Activated T-cell treated with anti-CD3 and anti-CD28 coated beads for 24 hours (primary cell): ENCODE measurements around the gene COMMD1.
A peak's percentile ranks its signal among the peaks of the same experiment; 100 is the strongest.
"Not testable (repeated sequence)": the region's sequence is repeated elsewhere in the genome, so short reads cannot be mapped to it uniquely, and the experiment has no call there.

Source experiments
- DNase-seq: peaks from one replicate; pipeline ENCODE4 v3.0.0-alpha.2; 2020; ENCODE audit warnings: low read depth

Gene COMMD1

DNA sequence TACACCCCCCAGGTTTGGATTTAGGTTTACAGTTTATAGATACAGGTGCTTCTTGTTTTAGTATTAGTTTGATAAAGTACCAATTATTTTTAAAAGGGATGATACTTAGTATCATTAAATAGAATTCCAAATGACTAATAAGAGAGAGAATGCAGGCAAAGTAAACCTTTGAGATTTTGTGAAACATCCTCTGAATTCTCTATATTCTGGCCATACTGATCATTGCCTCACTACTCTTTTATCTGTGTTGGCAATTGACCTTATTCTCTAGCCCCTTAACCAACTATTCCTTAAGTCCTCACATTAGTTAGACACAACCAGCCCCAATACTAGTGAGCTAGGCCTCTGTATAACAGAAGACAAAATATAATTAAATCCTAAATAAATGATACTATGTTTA lies 125.4 kb downstream of the COMMD1 start:
- no peak for DNase-seq

- DNase-seq = no peak
Measured at GRCh38 chr2:62032096-62032495, 126.6 kb downstream of the COMMD1 start.

DNA sequence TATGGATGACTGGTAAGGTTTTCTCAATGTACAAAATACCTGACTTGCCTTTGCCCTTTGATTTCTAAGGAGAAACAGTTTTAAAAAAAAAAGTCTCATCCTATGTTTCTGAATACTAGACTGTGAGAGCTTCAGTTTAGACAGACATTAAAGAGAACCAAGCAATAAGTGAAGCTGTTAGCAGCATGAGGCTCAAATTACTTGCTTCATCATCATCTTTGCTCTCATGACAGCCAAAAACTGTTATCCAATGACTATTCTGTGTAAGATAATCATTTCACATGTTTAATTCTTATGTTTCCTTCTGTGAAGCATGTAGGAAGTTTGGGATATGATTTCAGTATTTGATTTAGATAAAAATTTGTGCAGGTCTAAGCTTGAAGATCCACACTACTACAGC lies 129.2 kb downstream of the COMMD1 start:
- DNase-seq = no peak

GRCh38 chr2:62036229-62036628 lies 130.8 kb downstream of the COMMD1 start:
- no peak for DNase-seq

GRCh38 chr2:62036761-62037250 lies 131.3 kb downstream of the COMMD1 start:
- no peak for DNase-seq

DNA sequence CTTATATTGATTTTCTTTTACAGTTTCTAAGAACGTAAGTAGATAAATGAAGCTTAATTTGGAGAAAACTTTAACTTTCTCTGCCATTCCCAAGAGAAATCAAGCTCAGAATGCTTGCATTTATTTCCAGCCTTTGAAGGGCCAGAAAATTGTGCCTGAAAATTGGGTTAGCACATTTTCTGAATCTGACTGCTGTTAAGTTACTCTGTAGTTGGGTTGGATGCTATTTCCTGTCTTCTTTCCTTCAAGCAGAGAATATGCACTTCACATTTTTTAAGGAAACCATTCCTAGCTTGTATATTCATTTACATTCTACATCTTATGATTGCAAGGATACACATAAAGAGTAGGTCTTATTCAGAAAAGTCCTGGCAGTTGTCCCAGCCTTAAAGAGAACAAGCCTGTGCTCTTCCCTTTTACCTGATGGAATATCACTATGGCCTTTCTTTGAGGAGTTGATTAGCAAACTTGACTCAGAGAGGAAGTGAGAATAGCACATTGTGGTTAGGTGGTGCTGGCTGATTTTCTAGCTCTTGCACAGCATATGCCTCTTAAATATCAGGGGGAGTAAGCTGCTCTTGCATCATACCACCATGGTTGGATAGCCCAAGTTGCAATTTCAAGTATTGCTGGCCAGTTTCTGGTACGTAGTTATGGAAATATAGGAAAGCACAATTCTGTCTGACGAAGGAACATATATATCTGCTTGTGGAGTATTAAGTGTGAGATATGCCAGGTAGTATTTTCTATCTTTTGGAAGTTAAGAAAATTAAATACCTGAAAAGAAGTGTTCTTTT lies 133.7 kb downstream of the COMMD1 start:
- peak; percentile 12 for DNase-seq

- DNase-seq = no peak
Measured at GRCh38 chr2:62040926-62041325, 135.5 kb downstream of the COMMD1 start.

- not testable (repeated sequence) for DNase-seq
Measured at GRCh38 chr2:62041701-62042385, 136.4 kb downstream of the COMMD1 start.

DNA sequence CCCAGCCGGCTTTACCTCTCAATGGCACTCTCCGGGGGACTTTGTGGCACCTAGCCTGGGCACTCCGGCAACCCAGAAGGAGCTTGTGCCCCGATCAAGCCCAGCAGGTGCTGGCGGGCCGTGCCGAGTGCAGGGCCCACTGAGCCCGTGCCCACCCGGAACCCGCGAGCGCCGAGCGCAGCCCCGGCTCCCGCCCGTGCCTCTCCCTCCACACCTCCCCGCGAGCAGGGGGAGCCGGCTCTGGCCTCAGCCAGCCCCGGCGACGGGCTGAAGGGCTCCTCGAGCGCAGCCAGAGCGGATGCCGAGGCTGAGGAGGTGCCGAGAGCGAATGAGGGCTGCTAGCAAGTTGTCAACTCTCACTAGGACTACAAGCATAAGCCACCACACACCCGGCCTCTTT lies 136.9 kb downstream of the COMMD1 start:
- DNase-seq = no peak

DNA sequence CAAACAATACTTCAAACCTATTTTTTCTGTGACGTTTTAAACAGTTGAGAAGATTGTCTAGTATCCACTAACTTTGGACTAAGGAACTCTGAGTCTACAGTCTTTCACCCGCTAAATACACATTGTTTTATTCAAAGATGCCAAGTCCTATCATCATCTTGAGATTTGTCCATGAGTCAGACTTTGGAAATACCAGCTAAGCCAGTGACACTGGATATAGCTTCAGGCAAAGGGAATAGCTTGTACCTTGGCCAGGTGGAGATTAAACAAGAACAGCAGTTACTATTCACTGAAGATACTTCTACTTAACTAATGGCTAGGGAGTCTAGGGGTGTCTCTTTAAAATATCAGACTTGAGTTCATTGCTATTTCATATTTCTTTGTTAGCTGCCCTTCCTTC lies 137.5 kb downstream of the COMMD1 start:
- DNase-seq = no peak

GRCh38 chr2:62045017-62045543 lies 139.6 kb downstream of the COMMD1 start:
- DNase-seq = no peak

DNA sequence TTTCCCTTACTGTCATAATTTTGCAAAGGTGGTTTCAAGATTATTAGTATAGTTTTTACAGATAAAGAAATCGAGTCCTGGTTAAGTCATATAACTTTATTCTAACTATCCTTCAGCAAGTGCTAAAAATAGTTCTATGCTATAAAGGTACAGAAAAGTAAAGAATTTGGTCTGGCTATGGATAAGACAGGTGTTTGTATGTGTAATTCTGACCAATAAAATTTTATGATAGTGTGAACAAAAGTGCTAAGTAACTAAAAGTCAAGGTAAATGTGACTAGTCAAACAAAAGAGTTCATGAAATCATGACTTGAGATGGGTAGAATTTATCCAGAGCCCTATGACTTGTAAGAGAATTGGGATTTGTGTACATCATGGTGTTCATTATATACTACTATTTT lies 140.7 kb downstream of the COMMD1 start:
- no peak for DNase-seq

DNA sequence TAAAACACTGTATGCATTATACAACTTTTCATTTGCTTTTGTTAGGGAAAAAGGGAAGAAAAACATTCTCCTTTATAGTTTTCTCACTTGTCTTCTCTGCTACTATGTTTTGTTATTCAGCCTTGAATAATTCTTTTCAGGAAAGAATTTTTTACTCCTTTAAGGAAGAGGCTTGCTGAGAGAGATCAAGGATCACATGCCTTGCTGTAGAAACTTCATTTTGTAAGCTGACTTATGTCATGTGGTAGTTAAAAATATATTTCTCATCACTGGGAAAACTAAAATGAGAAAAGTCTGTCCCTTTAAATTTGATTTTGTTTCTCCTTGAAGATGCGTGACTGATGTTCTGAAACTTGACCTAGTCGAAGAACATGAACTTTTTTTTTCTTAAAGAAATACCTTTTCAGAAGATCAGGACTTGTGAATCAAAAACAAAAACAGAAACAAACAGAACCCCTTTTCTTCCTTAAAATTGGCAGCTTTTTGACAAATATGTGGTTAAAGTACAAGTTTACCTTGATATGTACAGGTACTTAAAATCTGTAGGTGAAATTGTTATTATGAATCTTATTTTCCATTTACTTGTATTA lies 145.1 kb downstream of the COMMD1 start:
- no peak for DNase-seq

GRCh38 chr2:62054029-62054791 lies 148.7 kb downstream of the COMMD1 start:
- DNase-seq = no peak

GRCh38 chr2:62054916-62055450 lies 149.5 kb downstream of the COMMD1 start:
- no peak for DNase-seq

DNA sequence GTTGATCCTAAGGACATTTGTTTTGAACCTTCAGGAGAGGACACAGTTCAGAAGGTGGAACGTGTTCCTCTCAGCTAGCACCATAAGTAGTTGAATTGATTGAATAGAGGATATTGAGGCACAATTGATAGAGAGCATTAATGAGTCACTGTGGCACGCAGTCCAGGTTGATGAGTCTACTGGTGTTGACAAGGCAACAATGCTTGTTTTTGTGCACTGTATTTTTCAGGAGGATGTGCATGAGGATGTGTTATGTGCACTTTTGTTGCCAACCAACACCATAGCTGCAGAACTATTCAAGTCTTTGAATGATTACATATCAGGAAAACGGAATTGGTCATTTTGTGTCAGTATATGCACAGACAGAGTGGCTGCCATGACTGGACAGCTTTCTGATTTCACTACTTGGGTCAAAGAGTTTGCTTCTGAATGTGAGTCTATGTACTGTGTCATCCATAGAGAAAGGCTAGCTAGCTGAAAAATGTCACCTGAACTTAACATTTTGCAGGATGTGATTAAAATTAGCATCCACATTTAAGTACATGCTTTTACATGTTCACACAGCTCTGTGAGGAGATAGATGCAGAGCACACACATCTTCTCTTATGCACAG lies 150.4 kb downstream of the COMMD1 start:
- no peak for DNase-seq

DNA sequence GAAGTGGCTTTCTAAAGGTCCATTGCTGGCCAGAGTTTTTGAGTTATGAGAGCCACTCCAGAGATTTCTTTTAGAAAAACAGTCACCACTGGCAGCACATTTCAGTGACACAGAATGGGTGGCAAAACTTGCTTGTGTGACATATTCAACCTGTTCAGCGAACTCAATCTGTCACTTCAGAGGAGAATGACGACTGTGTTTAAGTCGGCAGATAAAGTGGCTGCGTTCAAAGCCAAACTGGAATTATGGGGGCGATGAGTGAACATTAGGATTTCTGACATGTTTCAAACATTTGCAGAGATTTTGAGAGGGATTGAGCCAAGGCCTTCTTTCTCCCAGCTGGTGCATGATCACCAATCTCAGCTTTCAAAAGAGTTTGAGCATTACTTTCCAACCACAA lies 150.9 kb downstream of the COMMD1 start:
- no peak for DNase-seq

GRCh38 chr2:62065243-62065642 lies 159.8 kb downstream of the COMMD1 start:
- DNase-seq = no peak

- no peak for DNase-seq
Measured at GRCh38 chr2:62071126-62071598, 165.7 kb downstream of the COMMD1 start.

GRCh38 chr2:62071760-62072680 lies 166.5 kb downstream of the COMMD1 start:
- no peak for DNase-seq
